NCI-H2171 (cell line): ENCODE measurements around the gene CCDC185.

Experiments used
- DNase-seq: peaks from one replicate; lab custom pipeline; 2025; lab: John Stamatoyannopoulos, UW

The CCDC185 gene

GRCh38 chr1:223393275-223394214 lies at the start of gene CCDC185:
Gene CCDC185, plus strand, starts transcription at chr1:223393415. Its CDS starts 61 bp downstream, at chr1:223393476.
- no peak for DNase-seq

- no peak for DNase-seq
These were observed 49.5 kb upstream of the CCDC185 start for GRCh38 chr1:223343692-223344091.

DNA sequence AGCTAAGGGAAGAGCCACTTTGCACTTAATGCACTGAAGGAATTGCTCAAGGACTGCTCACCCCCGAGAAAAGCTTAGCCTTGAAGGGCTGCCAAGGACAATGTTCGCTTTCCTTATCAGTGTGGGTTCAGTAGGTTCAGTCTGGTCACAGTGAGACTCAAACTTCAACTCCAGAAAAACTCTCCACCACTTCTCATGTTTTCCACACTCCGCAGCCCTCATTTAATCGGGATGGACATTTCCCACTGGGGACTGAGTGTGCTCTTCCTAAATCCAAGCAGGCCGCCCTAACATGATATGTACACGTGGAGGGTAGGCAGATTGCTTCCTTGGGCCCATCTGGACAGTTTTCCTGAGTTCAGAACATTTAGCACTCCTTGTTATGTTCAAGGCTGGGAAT lies 48.7 kb upstream of the CCDC185 start:
- DNase-seq = no peak

DNA sequence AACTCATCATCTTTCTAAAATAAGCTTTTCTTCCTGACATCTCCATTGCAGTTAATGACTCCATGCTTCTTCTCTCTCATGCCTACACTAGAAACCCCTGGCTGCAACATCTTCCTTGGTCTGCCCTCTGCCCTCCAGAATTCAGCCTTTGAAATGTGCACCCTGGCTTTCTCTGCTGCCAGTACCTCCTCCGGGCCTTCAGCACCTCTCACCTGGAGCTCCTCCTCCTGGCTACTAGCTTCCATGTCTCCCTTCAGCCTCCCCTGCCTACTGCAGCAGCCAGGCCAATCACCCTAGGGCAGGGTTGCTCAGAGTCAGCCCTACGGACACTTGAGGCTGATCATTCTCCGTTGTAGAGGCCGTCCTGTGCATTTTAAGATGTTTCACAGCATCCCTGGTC lies 47.5 kb upstream of the CCDC185 start:
- no peak for DNase-seq

DNA sequence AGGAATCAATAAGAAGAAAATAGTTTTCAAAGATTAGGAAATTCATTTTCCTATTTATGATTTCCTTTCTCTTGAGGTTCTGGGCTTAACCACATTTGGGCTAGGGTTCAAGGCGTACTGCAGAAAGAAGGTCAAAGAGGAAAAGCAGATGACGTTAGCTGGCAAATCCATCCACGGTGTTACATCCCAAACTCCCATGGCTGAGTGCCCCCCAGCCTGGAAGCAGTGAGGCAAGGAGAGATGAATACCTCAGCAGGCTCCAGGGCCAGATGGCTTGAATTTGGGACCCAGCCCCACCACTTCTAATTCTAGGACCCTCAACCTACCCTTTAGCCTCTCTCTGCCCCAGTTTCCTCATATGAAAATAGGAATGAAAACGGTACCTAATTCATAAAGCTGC lies 46.9 kb upstream of the CCDC185 start:
- no peak for DNase-seq

DNA sequence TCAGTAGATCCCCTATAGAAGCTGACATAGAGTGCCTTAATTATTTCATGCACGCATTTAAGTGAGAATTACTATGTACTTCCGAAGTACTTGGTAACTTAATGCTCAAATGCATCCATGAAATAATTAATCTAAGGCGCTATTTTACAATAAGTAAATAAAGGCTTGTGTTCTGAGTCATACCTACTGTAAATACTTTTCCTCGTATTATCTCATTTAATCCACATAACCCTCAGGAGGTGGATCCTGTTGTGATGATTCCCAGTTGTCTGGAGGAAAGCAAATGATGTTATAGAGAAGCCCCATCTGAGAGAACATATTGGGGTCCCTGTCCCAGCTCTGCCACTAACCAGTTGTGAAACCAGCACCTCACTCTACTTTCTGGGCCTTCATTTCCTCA lies 45.6 kb upstream of the CCDC185 start:
- no peak for DNase-seq

GRCh38 chr1:223348439-223348838 lies 44.8 kb upstream of the CCDC185 start:
- no peak for DNase-seq

DNA sequence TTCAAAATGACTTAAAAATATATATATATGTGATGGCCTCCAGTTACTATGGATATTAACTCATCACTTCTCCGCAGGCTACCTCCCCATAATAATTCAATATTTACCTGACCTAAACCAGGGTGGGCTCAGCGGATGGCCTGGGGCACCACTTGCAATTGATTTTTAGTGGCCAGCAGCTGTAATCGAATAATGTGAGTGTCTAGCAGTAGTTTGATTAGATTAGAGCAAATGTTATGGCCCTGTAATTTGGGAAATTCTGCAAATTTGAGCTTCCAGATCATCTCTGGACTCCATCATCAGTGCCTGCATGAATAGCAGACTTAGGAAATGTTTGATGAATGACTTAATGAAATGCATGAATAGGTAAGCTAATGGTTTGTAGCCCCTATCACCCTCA lies 44.0 kb upstream of the CCDC185 start:
- DNase-seq = no peak

GRCh38 chr1:223350361-223350908 lies 42.8 kb upstream of the CCDC185 start:
- no peak for DNase-seq

DNA sequence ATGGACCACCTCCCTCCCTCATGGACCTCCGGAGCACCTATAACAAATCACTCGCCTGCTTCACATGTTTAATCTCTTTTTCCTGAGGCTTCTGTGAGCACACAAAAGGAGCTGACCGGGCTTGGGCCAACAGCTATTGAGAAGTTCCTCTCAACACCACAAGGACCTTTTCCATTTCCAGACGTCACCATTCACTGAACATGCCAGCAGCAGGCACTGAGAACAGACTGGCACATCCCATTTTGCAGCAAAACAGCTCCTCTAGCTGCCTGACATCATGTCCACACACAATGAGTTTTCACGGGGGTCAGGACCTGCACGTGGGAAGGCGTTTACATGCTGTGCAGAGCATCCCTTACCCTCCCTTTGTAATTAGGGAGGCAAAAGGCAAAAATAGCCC lies 40.3 kb upstream of the CCDC185 start:
- DNase-seq = no peak

GRCh38 chr1:223353939-223354338 lies 39.3 kb upstream of the CCDC185 start:
- DNase-seq = no peak

DNA sequence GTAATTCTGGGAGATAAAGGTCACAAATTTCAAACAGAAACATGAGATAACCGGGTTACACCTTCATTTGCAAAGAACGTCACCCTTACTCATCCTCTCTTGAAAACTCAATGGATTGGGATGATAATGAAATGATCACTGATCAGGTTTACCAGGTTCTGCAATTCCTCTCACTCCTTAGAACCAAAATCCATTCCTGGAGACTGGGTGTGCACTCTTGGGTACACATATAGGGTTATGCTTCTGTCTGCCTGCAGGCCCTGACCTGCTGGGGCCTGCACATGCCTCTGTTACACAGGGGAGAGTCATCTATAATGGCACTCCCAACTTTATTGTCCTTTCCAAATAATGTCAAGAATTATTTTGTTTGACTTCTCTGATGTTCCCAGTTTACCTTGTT lies 37.5 kb upstream of the CCDC185 start:
- no peak for DNase-seq

DNA sequence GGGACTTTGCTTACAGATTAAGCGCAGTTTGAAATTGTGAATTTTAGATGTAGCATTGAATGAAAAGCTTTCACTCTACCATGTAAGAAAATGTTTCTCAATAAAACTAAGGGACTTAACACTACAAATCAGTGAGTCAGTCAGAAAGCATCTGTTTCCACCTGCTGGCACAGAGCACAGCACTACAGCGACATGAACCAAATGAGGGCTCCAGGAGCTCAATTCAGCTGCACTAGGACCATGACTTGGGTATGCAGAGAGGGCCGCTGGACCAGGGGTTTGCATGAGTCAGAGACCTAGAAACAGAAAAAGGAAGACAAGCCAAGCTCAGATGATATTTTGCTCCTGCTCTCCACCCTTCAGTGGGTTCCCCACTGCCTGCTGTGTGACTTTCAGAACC lies 34.4 kb upstream of the CCDC185 start:
- no peak for DNase-seq

DNA sequence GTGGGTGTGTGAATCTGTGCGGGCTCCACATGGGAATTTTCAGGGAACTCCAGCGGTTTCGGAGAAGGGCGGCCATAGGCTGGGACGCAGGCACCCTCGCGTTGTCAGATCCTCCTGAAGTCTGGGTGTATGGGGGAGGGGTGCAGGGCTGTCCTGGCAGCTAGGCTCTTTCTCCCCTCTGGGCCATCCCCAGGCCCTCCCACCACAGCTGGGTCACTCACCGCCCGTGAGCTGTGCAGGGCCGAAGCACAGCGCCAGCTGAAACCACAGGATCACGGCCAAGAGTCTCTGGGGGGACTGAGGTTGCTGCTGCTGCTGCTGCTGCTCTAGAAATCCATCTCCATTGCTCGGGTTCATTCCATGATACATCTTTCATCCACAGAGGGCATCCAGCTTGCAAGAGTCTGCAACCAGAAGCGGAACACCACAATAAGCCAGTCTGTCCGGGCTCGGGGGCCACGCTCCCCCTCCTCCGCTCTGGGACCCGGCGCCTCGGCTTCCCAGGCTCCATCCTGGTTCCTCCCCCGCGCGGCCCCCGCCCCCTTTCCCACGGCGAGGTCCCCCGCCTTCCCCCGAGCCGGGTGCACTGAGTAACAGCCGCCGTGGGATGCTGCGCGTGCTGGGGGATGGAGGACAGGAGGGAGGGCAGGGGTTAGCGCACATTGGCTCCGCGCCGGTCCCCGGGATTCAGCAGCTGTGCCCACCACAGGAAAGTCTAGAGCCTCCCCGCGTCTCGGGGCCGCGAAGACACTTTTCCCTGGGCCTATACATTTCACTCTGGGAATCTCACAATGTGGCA lies 30.0 kb upstream of the CCDC185 start:
- peak; percentile 59 for DNase-seq

GRCh38 chr1:223363856-223364684 lies 29.1 kb upstream of the CCDC185 start, which contains the start of gene SUSD4:
Gene SUSD4, minus strand, starts transcription at chr1:223364176. Its CDS starts 751 bp downstream, at chr1:223363425.
- peak; percentile 92 for DNase-seq

DNA sequence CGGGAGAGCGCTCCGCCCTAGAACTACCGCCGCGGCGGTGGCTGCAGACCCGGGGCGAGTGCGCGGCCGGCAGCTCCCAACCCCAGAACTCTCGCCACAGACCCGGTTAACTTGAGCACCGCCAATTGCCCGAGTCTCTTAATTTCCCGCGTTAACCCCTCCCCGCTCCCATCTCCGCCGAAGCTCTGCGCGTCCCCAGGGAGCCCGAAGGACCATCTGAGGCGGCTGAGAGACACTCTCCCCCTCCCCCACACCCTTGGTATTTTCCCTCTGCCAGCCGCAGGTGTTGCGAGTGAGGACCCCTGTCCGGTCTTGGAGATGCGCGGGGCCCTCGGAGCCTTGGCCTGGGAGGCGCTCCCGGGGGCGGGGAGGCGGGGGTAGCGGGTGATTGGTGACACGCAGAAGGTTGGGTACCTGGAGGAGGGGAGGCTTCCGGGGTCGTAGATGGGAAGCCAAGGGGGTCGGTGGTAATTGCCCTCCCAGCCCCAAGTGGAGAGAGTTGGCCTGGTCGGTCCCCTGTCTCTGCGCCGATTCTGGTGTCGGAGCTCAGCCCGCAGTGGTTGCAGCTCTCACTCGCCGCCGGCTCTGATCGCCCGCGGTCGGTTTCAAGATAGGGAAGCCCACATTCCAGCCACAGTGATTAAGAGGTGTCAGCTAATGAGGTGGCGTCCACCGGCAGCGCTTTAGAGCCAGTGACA lies 28.4 kb upstream of the CCDC185 start:
- peak; percentile 43 for DNase-seq

GRCh38 chr1:223374064-223374610 lies 19.1 kb upstream of the CCDC185 start:
- DNase-seq = no peak

DNA sequence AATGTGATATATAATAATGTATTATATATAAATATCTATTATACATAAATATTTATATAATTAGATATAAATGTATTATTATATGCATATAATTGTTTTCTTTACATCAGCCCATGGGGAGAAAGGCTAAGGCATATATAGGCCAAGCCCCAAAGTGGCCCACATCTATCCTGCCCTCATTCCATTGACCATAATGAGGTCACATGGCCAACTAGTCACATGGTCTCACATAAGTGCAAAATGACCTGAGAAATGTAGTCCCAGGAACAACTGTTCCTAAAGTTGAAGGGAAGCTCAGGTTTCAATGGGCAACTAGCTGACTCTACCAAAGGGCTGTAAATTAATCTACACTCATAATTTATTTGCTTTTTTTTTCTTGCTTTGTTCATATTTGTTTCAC lies 14.5 kb upstream of the CCDC185 start:
- DNase-seq = no peak

- no peak for DNase-seq
These were observed 7.2 kb upstream of the CCDC185 start for GRCh38 chr1:223386013-223386412.

- DNase-seq = no peak
These were observed 2.6 kb upstream of the CCDC185 start for GRCh38 chr1:223390618-223391017.

DNA sequence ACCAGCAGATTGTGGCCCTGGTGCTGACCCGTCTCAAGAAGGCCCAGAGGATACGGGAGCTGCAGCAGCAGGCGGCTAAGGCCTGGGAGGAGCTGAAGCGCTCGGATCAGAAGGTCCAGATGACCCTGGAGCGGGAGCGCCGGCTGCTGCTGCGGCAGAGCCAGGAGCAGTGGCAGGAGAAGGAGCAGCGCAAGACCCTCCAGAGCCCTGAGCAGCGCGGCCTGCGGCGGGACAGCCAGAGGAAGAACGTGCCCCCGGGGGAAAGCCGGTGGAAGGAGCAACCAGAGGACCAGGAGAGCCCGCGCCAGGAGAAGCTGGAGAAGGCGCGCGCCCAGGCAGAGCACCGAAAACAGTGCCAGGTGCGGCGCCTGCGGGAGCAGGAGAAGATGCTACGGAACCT lies 1.0 kb downstream of the CCDC185 start:
- DNase-seq = no peak
